ENCODE results near the gene EEF2K.

The EEF2K gene

DNA sequence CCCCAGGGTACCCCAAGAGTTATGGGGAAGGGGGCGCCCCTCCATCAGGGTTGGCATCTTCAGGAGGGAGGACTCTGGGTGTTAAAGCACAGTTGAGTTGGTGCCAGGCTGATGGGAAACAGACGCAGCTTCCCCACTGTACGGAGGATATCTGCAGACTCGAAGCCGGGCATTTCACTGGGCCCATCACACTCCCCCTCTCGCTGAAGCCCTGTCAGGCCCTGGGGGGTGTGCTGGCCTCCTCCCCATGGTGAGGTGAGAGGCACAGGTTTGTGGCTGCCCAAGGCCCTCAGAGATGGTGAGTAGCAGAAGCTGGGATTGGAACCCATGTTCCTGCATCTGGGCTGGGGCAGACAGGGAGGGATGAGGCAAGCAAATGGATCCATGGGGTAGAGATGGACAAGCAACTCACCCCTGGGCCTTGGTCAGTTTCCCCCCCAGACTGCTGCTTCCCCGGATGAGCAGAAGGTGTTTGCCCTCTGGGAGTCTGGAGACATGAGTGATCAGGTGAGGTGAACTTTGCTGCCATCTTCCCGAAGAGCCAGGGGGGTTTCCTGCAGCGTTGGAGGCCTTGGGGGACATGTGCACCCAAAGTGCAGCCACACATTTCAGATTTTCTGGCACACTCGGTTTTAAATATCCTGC lies 122.1 kb downstream of the EEF2K start:
- TF ChIP-seq, protein P1, sequence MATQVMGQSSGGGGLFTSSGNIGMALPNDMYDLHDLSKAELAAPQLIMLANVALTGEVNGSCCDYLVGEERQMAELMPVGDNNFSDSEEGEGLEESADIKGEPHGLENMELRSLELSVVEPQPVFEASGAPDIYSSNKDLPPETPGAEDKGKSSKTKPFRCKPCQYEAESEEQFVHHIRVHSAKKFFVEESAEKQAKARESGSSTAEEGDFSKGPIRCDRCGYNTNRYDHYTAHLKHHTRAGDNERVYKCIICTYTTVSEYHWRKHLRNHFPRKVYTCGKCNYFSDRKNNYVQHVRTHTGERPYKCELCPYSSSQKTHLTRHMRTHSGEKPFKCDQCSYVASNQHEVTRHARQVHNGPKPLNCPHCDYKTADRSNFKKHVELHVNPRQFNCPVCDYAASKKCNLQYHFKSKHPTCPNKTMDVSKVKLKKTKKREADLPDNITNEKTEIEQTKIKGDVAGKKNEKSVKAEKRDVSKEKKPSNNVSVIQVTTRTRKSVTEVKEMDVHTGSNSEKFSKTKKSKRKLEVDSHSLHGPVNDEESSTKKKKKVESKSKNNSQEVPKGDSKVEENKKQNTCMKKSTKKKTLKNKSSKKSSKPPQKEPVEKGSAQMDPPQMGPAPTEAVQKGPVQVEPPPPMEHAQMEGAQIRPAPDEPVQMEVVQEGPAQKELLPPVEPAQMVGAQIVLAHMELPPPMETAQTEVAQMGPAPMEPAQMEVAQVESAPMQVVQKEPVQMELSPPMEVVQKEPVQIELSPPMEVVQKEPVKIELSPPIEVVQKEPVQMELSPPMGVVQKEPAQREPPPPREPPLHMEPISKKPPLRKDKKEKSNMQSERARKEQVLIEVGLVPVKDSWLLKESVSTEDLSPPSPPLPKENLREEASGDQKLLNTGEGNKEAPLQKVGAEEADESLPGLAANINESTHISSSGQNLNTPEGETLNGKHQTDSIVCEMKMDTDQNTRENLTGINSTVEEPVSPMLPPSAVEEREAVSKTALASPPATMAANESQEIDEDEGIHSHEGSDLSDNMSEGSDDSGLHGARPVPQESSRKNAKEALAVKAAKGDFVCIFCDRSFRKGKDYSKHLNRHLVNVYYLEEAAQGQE (IDR thresholded peaks at IDR 0.05; ENCODE audit: insufficient read depth in 1 of 2, low read depth in 2 of 2, low read length in 2 of 2), result no peak
- TF ChIP-seq SIN3A (IDR thresholded peaks at IDR 0.05; ENCODE audit: borderline replicate concordance, insufficient read depth, low read length) (no peak), POLR2AphosphoS5 (IDR thresholded peaks at IDR 0.05; ENCODE audit: low read depth, low read length) (no peak), TAF1 (IDR thresholded peaks at IDR 0.05; ENCODE audit: borderline replicate concordance, insufficient read depth, low read length) (no peak)

DNA sequence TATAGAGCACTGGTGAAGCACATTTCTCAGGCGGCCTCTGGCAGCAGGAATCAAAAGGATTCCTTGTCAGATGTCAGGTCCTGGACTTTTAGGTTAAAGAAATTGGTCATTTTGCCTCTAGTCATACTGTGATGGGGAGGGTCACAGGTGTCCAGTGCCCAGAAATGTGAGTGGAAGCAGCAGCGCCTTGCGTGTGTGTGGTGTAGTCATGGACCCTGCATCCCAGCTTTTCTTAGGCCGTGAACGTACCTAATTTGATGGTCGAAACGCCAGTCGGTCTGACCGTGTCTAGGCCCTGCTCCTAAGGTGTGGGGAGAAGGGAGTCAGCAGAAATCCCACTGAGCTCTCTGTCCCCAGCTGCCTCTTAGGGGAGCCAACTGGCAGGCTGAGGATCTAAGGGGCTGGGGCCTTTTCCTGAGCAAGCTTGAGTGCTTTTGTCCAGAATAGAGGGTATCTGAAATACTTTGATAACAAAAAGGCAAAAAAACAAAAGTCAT lies 123.2 kb downstream of the EEF2K start:
- no peak for TF ChIP-seq TAF1 (IDR thresholded peaks at IDR 0.05; ENCODE audit: borderline replicate concordance, insufficient read depth, low read length)

DNA sequence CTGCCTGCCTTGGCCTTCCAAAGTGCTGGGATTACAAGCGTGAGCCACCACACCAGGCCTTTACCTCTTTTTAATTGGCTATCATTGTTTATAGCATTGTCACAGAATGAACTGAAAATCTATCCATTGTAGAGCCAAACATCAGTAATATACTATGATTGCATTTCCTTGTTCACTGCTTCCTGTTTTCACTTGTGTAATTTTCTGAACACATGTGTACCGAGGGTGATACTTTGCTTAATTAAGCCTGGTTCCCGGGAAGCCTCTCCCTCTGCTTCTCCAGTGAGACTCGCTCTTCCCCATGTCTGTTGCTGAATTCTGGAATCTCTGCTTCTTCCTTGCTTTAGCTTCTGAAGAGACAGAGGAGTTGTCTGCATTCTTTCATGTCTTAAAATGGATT lies 124.2 kb downstream of the EEF2K start:
- TF ChIP-seq TAF1 (IDR thresholded peaks at IDR 0.05; ENCODE audit: borderline replicate concordance, insufficient read depth, low read length) (no peak), SIN3A (IDR thresholded peaks at IDR 0.05; ENCODE audit: borderline replicate concordance, insufficient read depth, low read length) (no peak), FOXP2 (optimal IDR thresholded peaks at IDR 0.05; ENCODE audit: borderline replicate concordance, extremely low read depth, extremely low read length, insufficient read depth) (no peak), POLR2AphosphoS5 (IDR thresholded peaks at IDR 0.05; ENCODE audit: low read depth, low read length) (no peak)
- TF ChIP-seq, protein P1 (IDR thresholded peaks at IDR 0.05; ENCODE audit: insufficient read depth in 1 of 2, low read depth in 2 of 2, low read length in 2 of 2), result no peak

DNA sequence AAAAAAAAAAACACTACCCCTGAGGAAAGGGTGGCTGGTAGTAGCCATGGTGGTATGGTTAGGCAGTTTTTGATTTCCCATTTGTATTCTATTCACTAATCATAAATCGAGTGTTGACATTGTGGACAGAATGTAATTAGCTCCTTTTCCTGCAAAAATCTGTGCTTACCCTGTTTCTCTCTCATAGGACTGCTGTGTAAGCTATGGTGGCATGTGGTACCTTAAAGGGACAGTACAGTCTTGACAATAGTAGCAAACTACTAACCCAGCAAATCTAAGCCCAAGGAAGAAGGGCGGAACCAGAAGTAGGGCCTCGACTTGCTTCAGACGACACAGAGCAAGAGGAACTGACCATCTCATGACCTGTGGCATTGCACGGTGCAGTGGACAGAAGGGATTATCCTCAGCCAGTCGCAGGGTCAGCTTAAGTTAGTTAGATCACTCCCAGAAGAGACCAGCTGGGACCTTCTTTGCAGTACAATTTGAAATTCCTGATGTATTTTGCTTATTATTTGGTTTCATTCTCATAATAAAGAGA lies 127.4 kb downstream of the EEF2K start:
- TF ChIP-seq SIN3A (IDR thresholded peaks at IDR 0.05; ENCODE audit: borderline replicate concordance, insufficient read depth, low read length) (no peak), TAF1 (IDR thresholded peaks at IDR 0.05; ENCODE audit: borderline replicate concordance, insufficient read depth, low read length) (no peak), FOXP2 (optimal IDR thresholded peaks at IDR 0.05; ENCODE audit: borderline replicate concordance, extremely low read depth, extremely low read length, insufficient read depth) (no peak), POLR2AphosphoS5 (IDR thresholded peaks at IDR 0.05; ENCODE audit: low read depth, low read length) (no peak)
- TF ChIP-seq, protein P1 (IDR thresholded peaks at IDR 0.05; ENCODE audit: insufficient read depth in 1 of 2, low read depth in 2 of 2, low read length in 2 of 2), result no peak

DNA sequence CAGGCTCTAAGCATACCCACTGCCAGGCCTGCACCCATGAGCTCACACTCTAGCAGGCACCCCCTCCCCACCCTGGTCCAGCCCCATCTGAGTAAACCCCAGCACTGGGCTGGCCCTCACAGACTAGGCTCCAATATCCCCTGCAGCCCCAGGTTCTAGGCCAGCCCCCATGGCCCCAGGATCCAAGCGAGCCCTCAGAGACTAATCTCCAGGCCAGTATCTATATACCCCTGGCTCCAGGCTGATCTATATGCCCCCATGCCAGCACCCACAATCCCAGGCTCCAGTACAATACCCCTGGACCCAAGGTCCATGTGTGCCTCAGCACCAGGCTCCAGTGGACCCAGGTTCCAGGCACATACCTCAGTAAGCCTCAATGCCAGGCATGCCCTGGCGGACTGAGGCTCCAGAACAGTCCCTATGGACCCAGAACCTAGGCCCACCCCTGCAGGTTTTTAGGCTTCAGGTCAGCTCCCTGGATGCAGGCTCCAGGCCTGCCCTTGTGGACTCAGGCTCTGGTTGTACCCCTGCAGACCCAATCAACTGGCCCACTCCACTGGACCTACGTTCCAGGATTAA lies 129.7 kb downstream of the EEF2K start:
- no peak for TF ChIP-seq POLR2AphosphoS5 (IDR thresholded peaks at IDR 0.05; ENCODE audit: low read depth, low read length)
- TF ChIP-seq TAF1 (IDR thresholded peaks at IDR 0.05; ENCODE audit: borderline replicate concordance, insufficient read depth, low read length), result no peak
- no peak for TF ChIP-seq FOXP2 (optimal IDR thresholded peaks at IDR 0.05; ENCODE audit: borderline replicate concordance, extremely low read depth, extremely low read length, insufficient read depth)
- no peak for TF ChIP-seq SIN3A (IDR thresholded peaks at IDR 0.05; ENCODE audit: borderline replicate concordance, insufficient read depth, low read length)
- TF ChIP-seq, protein P1 (IDR thresholded peaks at IDR 0.05; ENCODE audit: insufficient read depth in 1 of 2, low read depth in 2 of 2, low read length in 2 of 2), result no peak
